Left cardiac atrium (tissue), 4 donors: ENCODE data around the gene TRIM10. TPM values are rescaled to one million over a fixed set of nuclear protein-coding genes. Genes with fewer than 3 reads are reported as not detected.

Experiments used
- ATAC-seq, 2 donors: fragments of 200-7000 bp; cut with Tn5 transposase; one replicate each; pipeline ENCODE4 v1.9.1; 2020; ENCODE audit warnings: mild to moderate bottlenecking in 2 of 2, moderate library complexity in 2 of 2
- DNase-seq: peaks from one replicate; pipeline ENCODE4 v3.0.0-alpha.2; 2020
- intact Hi-C, 2 donors: fragments of 100-400 bp; cut with DNase I; formaldehyde crosslinking; loops; one replicate each; pipeline versions ENCODE4 v1.14.1 to v1.15.1; 2022 to 2023
- total RNA-seq, 2 donors: library from RNA; stranded (reverse); fragmentation: NEBNext Ultra II Directional; extraction: Animal tissue kit (Norgen Biotek cat#: 25700); gene quantifications; one replicate each; pipeline ENCODE4 v1.2.1, GENCODE V29; 2021
- donor health status: DM: no; HTN: yes; CAD: no.
- donor health status: DM: no; HTN: yes; CAD: no; lungs with severe emphysema.
- donor health status: DM: yes; HTN: yes; CAD: no.
- donor health status: Dilated cardiomyopathy.

The TRIM10 gene
- total RNA-seq, 2 donors from 2014 or later: not detected

- intact Hi-C loops: loop anchor here in 1 of 2 donors (10.0 kb wide), 1 partner anchor 63 kb away; no protein-coding TSS in a partner anchor
- no peak for DNase-seq
- ATAC-seq: no peak
Observed at GRCh38 chr6:30111266-30111856, 49.6 kb downstream of the TRIM10 start.

- intact Hi-C loops: no loop called here
- no peak for ATAC-seq
- DNase-seq: no peak
Observed at GRCh38 chr6:30104661-30105060, 56.4 kb downstream of the TRIM10 start.

- DNase-seq (no peak), ATAC-seq (no peak)
- intact Hi-C loops: loop anchor here in 1 of 2 donors (1.0 kb wide), 1 partner anchor 27 kb away; no protein-coding TSS in a partner anchor
Observed at GRCh38 chr6:30103872-30104179, 57.2 kb downstream of the TRIM10 start.

- ATAC-seq (peak; percentile 81 to 83), DNase-seq (peak; percentile 85)
- intact Hi-C loops: loop anchor here in 1 of 2 donors (1.0 kb wide), 1 partner anchor 28 kb away; no protein-coding TSS in a partner anchor
Observed at GRCh38 chr6:30102970-30103871, 57.8 kb downstream of the TRIM10 start.

- ATAC-seq: peak; percentile 4 to 9
- intact Hi-C loops: no loop called here
- DNase-seq: no peak
Observed at GRCh38 chr6:30102414-30102969, 58.5 kb downstream of the TRIM10 start.

Other genes with a start within 250 kb of the TRIM10 start
- gene HLA-A, start 218.7 kb downstream of the TRIM10 start, total RNA-seq: 100 to 1,000 TPM; 290 to 337 TPM
- 10 to 100 TPM; 14.7 to 16.6 TPM for gene POLR1H, start 99.9 kb downstream of the TRIM10 start, total RNA-seq
- gene PPP1R11, start 94.0 kb downstream of the TRIM10 start, total RNA-seq: 10 to 100 TPM; 43.7 to 48.1 TPM
- gene RNF39, start 85.4 kb downstream of the TRIM10 start, total RNA-seq: not detected
- not detected for gene TRIM31, start 48.1 kb downstream of the TRIM10 start, total RNA-seq
- gene TRIM40, start 25.1 kb downstream of the TRIM10 start, total RNA-seq: not detected
- not detected for gene TRIM15, start 2.3 kb upstream of the TRIM10 start, total RNA-seq
- gene TRIM26, start 52.2 kb upstream of the TRIM10 start, total RNA-seq: 10 to 100 TPM; 22.1 to 24.1 TPM
- 10 to 100 TPM in 1 of 2 donors, 1 to 10 TPM in 1; 9.5 to 11.2 TPM for gene TRIM39, start 165.7 kb upstream of the TRIM10 start, total RNA-seq
- gene RPP21, start 183.9 kb upstream of the TRIM10 start, total RNA-seq: 10 to 100 TPM; 21.0 to 26.2 TPM